Measurements from ENCODE around the gene DNAH5. TPM values are rescaled to one million over a fixed set of nuclear protein-coding genes. Genes with fewer than 3 reads are reported as not detected.

The DNAH5 gene
- total and polyA plus RNA-seq, 2 of the 8 experiments (the other 6 are each of a cell fraction or from before 2014, with no cell fraction given), result 0.30 to 0.73 TPM

DNA sequence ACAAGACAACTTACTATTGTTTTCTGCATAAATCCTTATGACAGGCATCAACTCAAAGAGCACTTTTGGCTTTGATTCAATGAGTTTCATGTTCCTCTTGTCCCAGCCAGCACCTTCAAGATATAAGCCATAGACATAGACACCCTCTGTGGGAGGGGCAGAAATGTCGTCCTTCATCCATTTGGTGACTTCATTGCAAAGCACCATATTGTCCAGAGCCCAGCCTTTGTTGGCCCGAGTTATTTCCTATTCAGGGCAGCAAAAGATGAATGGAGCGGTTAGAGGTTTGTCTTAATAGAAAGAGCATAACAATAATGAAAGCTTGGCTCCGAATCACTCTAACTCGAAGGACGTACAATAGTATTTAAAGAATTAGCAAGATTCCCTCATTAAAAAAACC lies 243.9 kb downstream of the DNAH5 start (continued):
- TF ChIP-seq KDM1A (IDR thresholded peaks at IDR 0.05; ENCODE audit: borderline replicate concordance, low read length), result no peak
- TF ChIP-seq JUND (IDR thresholded peaks at IDR 0.05; ENCODE audit: low read length), result no peak
- no peak for TF ChIP-seq POU5F1 (IDR thresholded peaks at IDR 0.05; ENCODE audit: low read depth, low read length)

Data from H1 (cell line).